ENCODE data around the gene PCBD1. TPM values are rescaled to one million over a fixed set of nuclear protein-coding genes. Genes with fewer than 3 reads are reported as not detected.
A peak's percentile ranks its signal among the peaks of the same experiment; 100 is the strongest.

PCBD1 gene
- total RNA-seq, 1 donor from 2014 or later: 34.6 TPM

GRCh38 chr10:70891627-70892026 lies 3.3 kb upstream of the PCBD1 start:
- Histone ChIP-seq H3K79me2 (ENCODE audit: low read depth) (no peaks in the 10 kb centered on the region), H3K36me3 (no peaks in the 10 kb centered on the region), H3K9me3 (ENCODE audit: low read depth) (no peaks in the 10 kb centered on the region), H3K4me3 (no peak overlapping the region), H2AFZ (replicated peaks) (no peak overlapping the region), H4K20me1 (ENCODE audit: low read depth) (no peaks in the 10 kb centered on the region), H3K27me3 (no peaks in the 10 kb centered on the region), H3F3A (ENCODE audit: low read depth) (peaks cover 19% of the 10 kb centered on the region), H3K9ac (no peak overlapping the region), H3K4me1 (peaks cover 19% of the 10 kb centered on the region), H3K27ac (no peak overlapping the region), H3K4me2 (no peak overlapping the region)
- Mint-ChIP-seq H3K36me3 (no peaks in the 10 kb centered on the region), H3K27ac (no peak overlapping the region), H3K27me3 (ENCODE audit: insufficient read depth, low read depth) (peaks cover 5% of the 10 kb centered on the region), H3K4me1 (peaks cover 23% of the 10 kb centered on the region), H3K4me3 (no peak overlapping the region), H3K9me3 (peaks cover 2% of the 10 kb centered on the region)
- DNase-seq (ENCODE audit: low spot score): no peak
- TF ChIP-seq CTCF (IDR thresholded peaks at IDR 0.05) (no peak), EZH2 (IDR thresholded peaks at IDR 0.05) (no peak), EZH2phosphoT487 (IDR thresholded peaks at IDR 0.05) (no peak)

GRCh38 chr10:70890917-70891431 lies 2.6 kb upstream of the PCBD1 start:
- Histone ChIP-seq H3K4me3 (no peak overlapping the region), H2AFZ (replicated peaks) (no peak overlapping the region), H3K27me3 (no peaks in the 10 kb centered on the region), H3K27ac (no peak overlapping the region), H3K4me2 (no peak overlapping the region), H3K79me2 (ENCODE audit: low read depth) (no peaks in the 10 kb centered on the region), H3K4me1 (peaks cover 19% of the 10 kb centered on the region), H3K9ac (no peak overlapping the region), H4K20me1 (ENCODE audit: low read depth) (no peaks in the 10 kb centered on the region), H3K36me3 (no peaks in the 10 kb centered on the region), H3K9me3 (ENCODE audit: low read depth) (no peaks in the 10 kb centered on the region), H3F3A (ENCODE audit: low read depth) (peaks cover 19% of the 10 kb centered on the region)
- no peak overlapping the region for H3K27ac Mint-ChIP-seq
- peaks cover 2% of the 10 kb centered on the region for H3K9me3 Mint-ChIP-seq
- no peak for TF ChIP-seq CTCF (IDR thresholded peaks at IDR 0.05)
- no peak for TF ChIP-seq EZH2 (IDR thresholded peaks at IDR 0.05)
- no peak for TF ChIP-seq EZH2phosphoT487 (IDR thresholded peaks at IDR 0.05)
- H3K4me1 Mint-ChIP-seq: peaks cover 23% of the 10 kb centered on the region
- no peaks in the 10 kb centered on the region for H3K36me3 Mint-ChIP-seq
- H3K27me3 Mint-ChIP-seq (ENCODE audit: insufficient read depth, low read depth): peaks cover 5% of the 10 kb centered on the region
- H3K4me3 Mint-ChIP-seq: no peak overlapping the region
- peak; percentile 48 for DNase-seq (ENCODE audit: low spot score)

GRCh38 chr10:70889291-70889690 lies 926 bp upstream of the PCBD1 start:
- Histone ChIP-seq H3K4me2 (peak overlapping the region; percentile 94), H3F3A (ENCODE audit: low read depth) (peaks cover 19% of the 10 kb centered on the region), H2AFZ (replicated peaks) (no peak overlapping the region), H3K79me2 (ENCODE audit: low read depth) (no peaks in the 10 kb centered on the region), H4K20me1 (ENCODE audit: low read depth) (no peaks in the 10 kb centered on the region), H3K9ac (no peak overlapping the region), H3K27me3 (no peaks in the 10 kb centered on the region), H3K4me1 (peaks cover 19% of the 10 kb centered on the region), H3K27ac (no peak overlapping the region), H3K4me3 (peak overlapping the region; percentile 58), H3K36me3 (peaks cover 2% of the 10 kb centered on the region), H3K9me3 (ENCODE audit: low read depth) (no peaks in the 10 kb centered on the region)
- no peak for DNase-seq (ENCODE audit: low spot score)
- Mint-ChIP-seq H3K4me1 (peaks cover 23% of the 10 kb centered on the region), H3K9me3 (peaks cover 1% of the 10 kb centered on the region), H3K27ac (no peak overlapping the region), H3K36me3 (peaks cover 5% of the 10 kb centered on the region), H3K4me3 (peak overlapping the region; percentile 89), H3K27me3 (ENCODE audit: insufficient read depth, low read depth) (peaks cover 3% of the 10 kb centered on the region)
- no peak for TF ChIP-seq EZH2phosphoT487 (IDR thresholded peaks at IDR 0.05)
- TF ChIP-seq EZH2 (IDR thresholded peaks at IDR 0.05): no peak
- no peak for TF ChIP-seq CTCF (IDR thresholded peaks at IDR 0.05)

Data from neural progenitor cell (in vitro differentiated cells).